Amniotic epithelial cell (primary cell): Measurements from ENCODE around the gene PTPRT.

ENCODE experiments used
- DNase-seq: peaks from one replicate; pipeline ENCODE4 v3.0.0-alpha.2; 2010; ENCODE audit warnings: low read depth

Gene PTPRT

DNA sequence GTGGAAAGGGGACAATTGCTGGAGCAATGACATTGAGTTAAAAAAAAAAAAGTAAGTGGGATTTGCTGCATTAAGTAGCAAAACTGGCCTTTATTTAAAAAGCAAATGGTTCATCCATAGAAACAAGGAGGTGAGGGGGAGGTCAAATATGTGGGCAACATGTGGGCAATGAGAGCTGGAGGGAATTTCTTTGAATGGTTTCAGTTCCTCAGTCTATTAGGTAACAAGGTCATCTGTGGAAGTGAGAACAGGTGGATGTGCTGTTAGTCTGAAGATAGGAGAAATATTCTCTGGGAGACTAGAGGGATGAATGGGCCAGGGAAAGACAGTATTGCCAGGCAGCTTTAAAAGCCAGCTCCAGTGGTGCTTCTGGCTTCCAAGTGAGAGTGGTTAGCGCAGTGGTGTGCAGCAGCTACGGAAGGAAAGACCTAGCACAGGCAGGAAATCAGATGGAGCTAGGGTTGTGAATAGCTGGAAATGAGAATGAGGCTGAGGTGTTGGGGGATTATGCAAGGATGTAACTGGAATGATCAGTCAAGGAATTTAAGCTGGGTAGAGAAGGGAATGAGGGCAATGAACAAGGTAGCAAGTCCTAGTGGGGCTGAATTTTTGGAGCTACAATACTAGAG is 727.6 kb downstream of the PTPRT start:
- no peak for DNase-seq

GRCh38 chr20:42461291-42461690 is 728.4 kb downstream of the PTPRT start:
- DNase-seq = no peak

DNA sequence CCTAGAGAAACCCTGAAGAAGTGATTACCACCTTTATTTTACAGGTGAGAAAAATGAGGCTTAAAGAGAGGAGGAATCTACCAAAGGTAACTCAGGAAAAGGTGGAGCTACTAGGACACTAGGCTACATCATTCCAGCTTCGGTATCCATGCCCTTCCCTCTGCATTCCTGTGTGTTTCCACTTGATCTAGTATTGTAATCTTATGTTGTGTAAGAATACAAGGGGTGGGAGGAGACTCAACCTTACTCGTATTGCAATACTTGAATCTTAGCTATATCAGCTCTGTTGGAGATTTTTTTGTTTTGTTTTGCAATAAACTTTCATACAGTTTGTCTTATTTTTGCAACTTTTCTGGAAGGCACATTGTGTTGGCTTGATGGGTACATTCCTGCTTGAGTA is 742.4 kb downstream of the PTPRT start:
- DNase-seq = no peak

DNA sequence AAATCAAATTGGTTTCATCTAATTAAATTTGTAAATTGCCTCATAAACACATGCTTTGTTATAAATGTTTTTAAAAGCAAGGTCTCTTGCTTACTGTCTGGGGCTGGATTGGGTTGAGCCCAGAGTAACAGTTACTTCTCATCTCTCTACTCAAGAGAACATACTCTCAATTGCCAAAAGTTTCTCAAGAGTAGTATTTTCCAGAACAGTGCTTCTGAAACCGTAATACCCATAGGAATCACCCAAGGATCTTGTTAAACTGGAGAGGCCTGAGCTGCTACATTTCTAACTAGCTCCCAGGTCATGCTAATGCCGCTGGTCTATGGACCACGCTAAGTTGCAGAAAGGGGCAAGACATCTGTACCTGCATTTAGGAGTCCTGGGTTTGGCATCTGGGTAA is 744.9 kb downstream of the PTPRT start:
- no peak for DNase-seq

DNA sequence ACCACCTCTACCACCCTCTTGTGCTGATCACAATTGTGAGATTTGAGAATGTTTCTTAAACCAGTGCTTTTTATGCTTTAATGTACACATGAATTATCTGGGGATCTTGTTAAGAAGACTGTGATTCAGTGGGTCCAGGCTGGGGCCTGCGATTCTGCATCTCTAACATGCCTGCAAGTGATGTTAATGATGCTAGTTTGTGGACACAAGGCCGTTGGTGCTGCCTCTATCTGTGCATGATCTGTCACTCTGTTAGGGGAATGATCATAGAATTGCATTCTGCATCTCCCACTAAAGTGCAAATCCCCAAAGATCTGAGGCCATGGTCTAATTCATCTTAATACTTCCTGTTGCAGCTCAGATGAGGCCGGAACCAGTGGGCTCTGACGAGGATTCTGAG is 746.5 kb downstream of the PTPRT start:
- no peak for DNase-seq

- no peak for DNase-seq
Observed at GRCh38 chr20:42442716-42443115, 747.0 kb downstream of the PTPRT start.

GRCh38 chr20:42441864-42442331 is 747.8 kb downstream of the PTPRT start:
- DNase-seq = no peak

GRCh38 chr20:42441196-42441863 is 748.4 kb downstream of the PTPRT start:
- DNase-seq = no peak

DNA sequence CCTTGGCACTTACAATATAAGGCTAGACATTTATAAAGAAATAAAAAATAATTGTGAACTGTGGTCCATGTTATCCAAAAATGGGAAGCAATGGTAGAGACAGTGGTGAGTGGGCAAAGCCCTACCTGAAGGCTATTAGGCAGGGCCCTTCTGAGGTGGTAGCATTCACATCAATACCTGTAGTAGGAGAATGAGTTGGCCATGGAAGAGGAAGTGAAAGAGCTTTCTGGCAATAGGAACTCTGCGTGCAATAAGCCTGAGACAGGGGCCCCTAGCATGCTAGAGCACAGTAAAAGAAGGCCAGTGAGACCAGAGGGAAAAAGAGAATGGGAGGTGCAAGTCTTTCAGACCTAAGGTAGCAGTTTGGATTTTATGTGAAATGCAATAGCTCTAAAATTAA is 754.5 kb downstream of the PTPRT start:
- DNase-seq = no peak

DNA sequence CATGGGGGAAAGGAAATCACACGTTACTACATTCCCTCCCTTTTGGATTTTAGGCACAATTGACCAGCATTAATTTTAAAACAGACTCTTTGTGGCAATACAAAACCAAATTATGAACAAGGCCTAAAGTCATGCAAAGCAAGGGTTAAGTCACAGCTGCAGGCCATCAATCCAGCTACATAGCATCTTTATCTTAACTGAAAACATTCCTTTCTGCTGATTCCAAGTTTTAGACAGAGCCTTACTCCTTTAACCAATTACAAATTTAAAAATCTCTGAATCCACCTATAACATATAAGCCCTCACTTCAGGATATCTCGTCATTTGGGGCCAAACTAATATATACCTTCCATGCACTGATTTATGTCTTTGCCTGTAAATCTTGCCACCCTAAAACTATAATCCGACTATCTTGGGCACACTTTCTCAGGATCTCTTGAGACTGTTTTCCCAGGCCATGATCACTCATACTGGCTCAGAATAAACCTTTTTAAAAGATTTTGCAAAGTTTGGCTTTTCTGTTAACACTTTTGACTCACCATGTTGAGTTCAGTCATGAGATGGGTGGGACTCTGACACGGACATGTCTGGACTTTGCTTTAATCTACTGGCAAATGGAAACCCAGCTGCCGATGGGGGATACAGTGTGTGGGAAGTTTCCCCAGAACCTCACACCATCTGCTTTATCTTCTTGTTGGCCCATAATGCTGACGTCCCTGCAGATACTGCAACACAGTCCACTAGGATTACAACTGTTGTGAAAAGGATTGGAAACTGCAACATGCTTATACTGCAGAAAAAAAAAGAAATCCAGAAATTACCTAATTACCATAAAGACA is 757.0 kb downstream of the PTPRT start:
- no peak for DNase-seq

DNA sequence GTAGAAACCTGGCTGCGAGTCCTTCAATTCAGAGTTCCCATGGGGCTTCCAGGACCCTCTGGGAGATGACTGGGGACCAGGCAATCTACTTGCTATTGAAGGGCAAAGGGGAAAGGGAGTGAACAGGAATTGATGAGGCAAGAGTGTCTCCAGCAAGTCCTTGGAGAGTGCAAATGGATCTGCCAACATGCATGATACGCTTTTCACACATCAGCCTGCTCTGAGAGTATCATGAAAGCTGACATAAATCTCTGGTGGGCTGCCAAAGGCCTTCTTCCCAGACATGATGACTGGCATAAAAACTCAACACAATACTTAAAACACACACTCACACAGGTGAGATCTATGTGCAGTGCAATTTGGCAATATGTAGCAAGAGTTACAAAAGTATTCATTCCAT is 759.1 kb downstream of the PTPRT start:
- DNase-seq = no peak

GRCh38 chr20:42429761-42430458 is 759.8 kb downstream of the PTPRT start:
- no peak for DNase-seq

DNA sequence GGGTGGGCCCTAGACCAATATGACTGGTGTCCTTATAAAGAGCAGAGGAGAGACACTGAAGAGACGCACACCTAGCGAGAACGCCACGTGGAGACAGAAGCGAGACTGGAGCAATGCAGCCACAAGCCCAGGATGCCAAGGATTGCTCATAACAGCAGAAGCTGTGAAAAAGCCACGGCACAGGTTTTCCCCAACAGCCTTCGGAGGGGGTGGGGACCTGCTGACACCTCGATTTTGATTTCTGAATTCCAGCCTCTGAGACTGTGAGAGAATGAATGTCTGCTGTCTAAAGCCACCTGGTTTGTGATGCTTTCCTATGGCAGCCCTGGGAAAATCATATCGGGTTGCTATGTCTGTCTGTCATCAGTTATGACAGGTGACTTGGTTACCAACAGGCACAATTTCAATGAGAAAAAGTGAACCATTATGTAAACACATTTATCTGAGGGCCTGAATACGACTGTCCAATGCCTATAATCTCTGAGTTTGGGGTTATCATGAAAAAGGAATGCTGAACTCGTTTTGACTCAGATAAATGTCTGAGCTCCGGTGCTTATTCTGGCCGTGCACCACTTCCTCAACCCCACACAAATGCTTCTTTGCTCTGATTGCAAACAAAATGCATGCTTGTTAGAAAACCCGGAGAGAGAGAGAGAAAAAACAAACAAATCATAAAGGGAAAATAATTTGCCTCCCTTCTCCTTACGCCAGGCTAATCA is 769.7 kb downstream of the PTPRT start:
- DNase-seq = no peak

GRCh38 chr20:42406826-42407225 is 782.9 kb downstream of the PTPRT start:
- no peak for DNase-seq

- DNase-seq = no peak
Observed at GRCh38 chr20:42402455-42402854, 787.3 kb downstream of the PTPRT start.

- DNase-seq = no peak
Observed at GRCh38 chr20:42401613-42402012, 788.1 kb downstream of the PTPRT start.

DNA sequence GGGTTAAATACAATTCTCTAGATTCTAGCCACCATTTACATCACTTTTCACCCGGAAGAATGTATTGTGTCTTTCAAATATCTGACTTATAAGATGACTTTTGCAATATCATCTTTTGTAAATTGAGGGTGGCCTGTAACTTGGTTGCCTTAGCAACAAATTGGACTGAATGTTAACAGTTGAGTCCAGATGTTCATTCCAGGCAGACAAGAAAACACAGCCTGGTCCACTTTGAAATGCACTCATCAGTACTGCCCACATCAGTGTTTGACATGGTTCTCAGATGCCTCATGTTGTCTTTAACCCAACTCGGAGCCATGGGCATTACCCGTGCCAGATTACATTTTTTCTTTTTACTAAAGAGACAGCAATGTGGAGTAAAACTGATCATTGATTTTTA is 789.9 kb downstream of the PTPRT start:
- DNase-seq = no peak

- no peak for DNase-seq
Observed at GRCh38 chr20:42392442-42392841, 797.3 kb downstream of the PTPRT start.

GRCh38 chr20:42391807-42392206 is 797.9 kb downstream of the PTPRT start:
- DNase-seq = no peak

- DNase-seq = no peak
Observed at GRCh38 chr20:42380287-42380686, 809.4 kb downstream of the PTPRT start.

GRCh38 chr20:42379385-42379784 is 810.3 kb downstream of the PTPRT start:
- DNase-seq = no peak

- DNase-seq = no peak
Observed at GRCh38 chr20:42378826-42379225, 810.9 kb downstream of the PTPRT start.
